ENCODE measurements around the gene ZMPSTE24.
A peak's percentile ranks its signal among the peaks of the same experiment; 100 is the strongest.

ZMPSTE24 gene

DNA sequence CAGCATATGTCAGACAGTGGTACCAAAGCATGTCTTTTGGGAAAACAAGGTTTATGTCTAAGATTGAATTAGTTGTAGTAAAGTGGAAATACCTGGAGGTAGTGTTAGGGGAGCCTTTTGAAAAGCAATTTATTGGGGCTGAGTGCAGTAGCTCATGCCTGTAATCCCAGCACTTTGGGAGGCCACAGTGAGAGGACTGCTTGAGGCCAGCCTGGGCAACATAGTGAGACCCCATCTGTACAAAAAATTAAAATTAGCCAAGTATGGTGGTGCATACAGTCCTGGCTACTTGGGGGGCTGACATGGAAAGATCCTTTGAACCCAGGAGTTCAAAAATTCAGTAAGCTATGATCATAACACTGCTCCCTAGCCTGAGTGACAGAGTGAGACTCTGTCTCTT, 7.3 kb downstream of the ZMPSTE24 start:
- no peak for DNase-seq

DNA sequence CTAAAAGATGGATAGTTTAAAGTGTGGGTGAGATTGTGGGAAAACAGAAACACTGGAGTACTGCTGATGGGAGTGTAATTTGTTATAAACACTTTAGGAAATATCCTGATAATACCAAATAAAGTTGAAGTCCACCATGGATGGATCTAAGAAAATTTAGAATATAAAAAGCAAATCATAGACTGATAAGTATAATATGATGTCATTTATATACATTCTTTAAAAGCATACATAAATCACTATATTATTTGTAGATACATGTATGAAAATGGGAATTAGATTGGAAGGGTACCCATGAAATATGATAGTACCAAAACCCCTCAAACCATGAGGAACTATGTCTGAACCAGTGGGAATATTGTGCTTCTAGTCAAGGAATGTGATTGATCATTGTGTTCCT, 7.9 kb downstream of the ZMPSTE24 start:
- DNase-seq, result no peak

DNA sequence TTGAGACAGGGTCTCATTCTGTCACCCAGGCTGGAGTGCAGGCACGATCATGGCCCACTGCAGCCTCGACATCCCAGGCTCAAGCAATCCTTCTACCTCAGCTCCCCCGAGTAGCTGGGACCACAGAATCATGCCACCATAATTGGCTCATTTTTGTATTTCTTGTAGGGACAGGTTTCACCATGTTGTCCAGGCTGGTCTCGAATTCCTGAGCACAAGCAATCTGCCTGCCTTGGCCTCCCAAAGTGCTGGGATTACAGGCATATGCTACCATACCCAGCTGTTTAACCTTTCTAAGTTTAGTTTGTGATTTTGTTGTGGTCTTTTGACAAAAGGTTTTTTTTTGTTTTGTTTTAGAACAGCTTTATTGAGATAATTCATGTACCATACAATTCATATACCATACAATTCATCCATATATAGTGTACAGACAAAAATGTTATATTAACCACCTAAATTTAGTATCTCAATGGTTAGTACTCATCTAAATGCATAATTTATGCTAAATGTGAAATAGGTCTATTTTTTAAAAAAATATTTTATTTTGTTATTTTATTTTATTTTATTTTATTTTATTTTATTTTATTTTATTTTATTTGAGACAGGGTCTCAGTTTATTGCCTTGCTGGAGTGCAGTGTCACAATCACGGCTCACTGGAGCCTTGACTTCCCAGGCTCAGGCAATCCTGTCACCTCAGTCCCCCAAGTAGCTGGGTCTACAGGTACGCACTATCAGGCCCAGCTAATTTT, 8.9 kb downstream of the ZMPSTE24 start:
- no peak for DNase-seq

DNA sequence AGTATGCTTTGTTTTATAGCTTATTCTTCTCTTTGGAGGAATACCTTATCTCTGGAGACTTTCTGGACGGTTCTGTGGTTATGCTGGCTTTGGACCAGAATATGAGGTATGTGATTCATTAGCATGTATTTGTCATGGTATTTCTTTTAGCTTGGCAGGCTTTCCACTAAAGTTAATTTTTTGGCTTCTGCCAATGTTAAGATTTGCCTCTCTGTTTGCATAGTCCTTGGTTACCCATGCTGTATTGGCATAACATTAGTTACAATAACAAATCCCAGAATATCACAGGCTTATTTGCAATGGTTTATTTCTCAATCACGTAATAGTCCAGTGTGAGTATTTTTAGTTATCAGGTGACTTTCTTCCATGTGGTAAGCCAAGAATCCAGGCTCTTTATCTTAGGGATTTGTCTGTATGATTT, 9.7 kb downstream of the ZMPSTE24 start:
- DNase-seq, result peak; percentile 13

DNA sequence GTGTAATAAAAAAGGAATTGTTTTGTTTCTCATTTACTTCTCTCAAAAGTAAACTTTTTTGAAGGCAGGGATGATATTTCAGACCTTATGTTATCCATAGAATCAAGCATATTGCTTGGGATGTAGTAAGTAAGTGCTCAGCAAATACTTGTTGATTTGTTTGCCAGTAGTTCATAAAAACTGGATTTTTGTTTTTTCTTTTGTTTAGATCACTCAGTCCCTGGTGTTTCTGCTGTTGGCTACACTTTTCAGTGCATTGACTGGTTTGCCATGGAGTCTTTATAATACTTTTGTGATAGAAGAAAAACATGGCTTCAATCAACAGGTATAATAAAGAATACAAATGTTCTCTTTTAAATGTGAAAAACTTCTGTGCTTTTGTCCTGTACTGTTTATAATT, 10.2 kb downstream of the ZMPSTE24 start:
- no peak for DNase-seq

DNA sequence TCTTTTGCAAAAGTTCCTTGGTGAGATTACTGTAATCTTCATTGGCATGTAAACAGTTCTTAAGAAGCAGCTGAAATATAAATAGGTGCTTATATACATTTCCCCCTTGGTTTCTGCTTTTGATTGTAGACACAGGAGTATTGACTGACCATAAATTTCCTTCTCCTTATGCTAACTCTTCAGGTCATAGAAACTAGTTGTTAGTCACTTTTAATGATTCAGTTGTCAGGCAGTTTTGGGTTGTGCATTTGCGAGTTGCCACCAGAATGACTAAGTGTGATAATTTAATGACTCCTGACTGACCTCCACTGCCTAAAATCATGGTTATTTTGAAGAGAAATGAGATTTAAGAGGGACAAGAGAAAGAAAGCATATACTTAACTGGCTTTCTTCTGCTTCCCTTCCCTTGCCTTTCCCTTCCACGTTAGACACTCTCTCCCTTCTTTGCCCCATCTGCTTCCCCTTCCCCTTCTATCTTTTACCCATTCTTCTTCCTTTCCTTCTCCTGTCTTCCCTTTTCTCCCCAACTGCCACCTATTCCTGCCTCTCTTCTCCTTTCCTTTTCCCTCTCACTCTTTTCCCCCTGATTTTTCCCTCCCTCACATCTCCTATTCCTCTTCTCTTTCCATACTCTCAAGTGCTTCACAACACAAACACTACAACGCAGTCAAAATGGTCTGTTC, 12.3 kb downstream of the ZMPSTE24 start:
- DNase-seq, result no peak

DNA sequence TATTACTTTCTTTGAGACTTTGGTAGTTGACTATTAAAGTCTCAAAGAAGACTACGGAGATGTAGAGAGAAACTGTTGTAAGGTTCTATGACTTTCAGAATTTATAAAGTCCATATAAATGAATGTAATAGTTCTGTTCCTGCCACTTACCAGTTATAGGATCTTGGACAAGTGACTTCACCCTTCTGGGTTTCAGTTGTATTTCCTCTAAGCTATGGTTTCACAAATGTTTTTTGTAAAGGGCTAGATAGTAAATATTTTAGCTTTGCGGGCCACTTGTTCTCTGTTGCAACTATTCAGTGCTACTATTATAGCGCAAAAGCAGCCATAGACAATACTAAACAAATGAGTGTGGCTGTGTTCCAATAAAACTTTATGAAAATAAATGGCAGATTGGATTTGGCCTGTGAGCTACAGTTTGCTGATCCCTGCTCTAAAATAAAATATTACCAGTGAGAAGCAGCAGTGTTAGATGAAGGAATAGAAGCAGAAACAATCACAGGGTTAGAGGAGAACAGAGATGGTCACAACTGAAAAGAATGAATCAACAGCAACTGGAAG, 14.7 kb downstream of the ZMPSTE24 start:
- DNase-seq, result no peak

DNA sequence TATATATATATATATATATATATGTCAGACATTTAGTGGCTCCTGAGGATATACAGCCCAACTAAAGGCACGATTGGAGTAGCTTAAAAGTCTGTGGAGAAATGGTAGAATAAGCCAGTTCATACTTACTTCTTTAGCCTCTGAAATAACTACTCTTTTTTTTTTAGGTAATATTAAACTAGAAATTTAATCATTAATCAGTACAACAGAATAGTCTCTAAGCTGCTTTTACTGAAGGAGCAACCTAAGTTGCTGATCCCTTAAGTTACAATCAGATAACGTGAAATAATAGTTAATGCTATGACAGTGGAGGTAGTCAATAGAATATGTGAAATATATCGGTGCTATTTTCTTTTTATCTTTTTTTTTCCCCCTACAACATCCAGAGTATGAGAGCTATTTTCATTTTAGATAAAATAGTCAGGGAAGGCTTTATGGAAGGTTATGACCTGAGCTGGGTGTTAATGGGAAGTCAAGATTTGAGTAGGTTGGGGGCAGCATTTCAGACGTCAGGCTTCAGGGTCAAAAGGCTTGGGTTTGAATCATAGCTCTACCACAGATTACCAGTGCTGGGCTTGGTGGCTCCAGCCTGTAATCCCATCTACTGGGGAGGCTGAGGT, 15.6 kb downstream of the ZMPSTE24 start:
- DNase-seq, result no peak

DNA sequence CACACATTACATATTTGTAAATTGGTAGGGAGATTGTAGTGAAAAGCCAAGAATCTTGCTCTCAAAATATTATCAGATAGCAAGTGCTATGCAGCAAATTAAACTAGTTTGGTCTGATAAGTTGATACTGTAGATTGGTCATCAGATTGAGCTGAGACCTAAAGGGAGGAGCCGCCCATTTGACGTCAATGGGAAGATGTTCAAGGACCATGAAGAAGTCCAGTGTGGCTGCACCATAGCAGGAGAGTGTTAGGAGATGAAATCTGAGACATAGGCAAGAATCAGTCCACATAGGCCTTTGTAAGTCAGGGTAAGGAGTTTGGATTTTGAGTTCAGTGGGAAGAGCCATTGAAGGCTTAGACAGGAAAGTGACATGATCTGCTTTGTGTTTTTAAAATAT, 16.3 kb downstream of the ZMPSTE24 start:
- no peak for DNase-seq

DNA sequence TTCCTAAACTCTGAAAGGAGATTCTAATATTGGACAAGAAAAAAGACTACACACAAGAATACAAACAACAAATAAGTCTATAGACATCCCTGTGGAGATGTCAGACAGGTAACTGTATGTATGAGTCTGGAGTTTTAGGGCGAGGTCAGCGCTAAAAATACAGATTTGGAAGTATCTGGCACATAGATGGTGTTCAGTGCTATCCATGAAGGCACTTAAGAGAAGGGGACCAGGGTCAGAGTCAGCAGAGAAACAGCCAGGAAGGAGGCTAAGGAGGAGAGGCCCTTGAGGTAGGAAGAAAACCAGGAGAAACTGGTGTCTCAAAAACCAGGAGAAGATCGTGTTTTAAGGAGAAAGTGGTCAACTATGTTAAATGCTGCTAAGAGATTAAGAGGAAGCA, 18.1 kb downstream of the ZMPSTE24 start:
- no peak for DNase-seq

DNA sequence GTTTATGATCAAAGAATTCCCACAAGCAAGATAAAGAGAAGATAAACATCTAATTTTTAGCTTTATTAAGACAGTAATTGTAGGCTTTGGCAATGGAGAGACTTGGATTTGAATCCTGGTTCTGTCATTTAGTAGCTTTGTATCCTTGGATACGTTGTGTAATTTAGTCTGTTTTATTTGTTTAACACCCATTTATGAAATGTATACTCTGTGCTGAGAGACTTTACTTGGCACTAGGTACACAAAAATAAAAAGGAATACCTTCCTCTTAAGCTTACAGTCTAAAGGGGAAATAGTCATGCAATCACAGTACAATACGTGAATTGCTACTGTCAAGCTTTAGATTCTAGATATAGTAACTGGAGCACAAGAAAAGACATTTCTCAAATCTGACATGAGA, 23.8 kb downstream of the ZMPSTE24 start:
- DNase-seq, result no peak

DNA sequence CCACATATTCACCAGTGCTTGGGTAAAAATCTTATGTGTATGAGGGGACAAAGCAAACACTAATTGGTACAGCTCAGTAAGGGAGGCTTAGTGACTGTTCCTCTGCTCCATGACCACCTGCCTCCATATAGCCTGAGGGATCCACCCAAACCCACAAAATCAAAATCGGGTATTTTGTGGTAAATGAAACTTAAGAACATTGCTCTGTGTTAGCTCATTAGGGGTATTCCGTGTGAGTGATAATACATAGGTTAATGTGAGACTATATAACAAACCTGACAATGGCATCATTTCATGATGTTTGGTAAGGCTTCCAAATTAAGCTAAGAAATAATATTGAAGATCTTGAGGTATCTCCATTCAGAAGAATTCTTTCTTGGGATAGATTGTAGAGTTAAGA, 33.3 kb downstream of the ZMPSTE24 start:
- no peak for DNase-seq

DNA sequence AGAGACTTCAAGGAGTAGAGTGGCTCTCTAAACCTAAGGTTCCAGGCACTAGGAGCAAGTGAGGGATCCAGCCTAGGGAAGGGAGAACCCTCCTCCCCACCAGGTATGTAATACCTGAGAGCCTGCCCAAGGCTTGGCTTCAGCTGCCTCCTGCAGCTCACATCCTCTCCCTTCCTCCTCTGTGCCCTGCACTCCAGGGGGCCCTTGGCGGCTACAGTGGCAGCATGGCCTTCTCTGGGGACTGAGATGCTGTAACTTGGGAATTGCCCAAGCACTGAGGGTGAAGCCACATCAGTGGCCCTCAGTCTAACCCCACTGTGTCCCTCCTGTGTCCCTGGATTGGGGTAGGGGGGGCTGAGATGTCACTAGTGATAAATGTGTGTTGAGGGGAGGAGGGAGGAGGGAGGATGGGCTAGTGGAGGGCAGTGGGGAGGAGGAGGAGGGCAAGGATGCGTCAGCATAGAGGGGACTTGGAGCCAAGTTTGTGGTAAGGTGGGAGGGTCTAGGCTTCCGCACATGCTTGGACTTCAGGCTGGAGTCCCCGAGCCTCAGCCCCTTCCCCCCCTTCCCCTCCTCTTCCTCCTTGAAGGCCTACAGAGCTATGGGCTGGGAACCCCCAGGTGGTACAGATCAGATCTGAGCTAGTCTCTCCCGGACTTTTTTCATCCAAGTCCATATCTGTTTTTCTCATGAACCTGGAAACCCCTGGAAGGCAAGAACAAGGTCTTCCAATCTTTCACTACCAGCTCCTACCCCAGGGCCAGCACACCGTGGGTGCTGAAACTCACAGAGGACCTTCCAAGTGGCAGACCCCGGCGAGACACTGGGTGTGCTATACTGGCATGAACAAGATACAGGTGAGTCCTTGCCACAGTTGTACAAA, 41.6 kb downstream of the ZMPSTE24 start:
- DNase-seq, result no peak

DNA sequence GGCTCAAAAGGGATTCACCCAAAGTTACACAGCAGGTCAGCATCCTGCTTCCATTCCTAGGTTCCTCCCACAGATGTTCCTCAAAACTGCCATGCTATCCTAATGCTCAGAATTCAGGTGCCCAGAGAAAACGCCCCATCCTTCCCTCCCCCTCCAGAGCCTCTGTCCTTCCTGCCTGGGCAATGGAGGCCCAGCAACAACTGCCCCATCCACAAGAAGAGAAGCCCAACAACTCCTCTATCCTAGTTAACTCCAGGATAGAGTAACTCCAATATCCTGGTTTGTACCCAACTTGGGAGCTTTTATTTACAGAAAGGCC, 42.2 kb downstream of the ZMPSTE24 start:
- DNase-seq, result no peak

DNA sequence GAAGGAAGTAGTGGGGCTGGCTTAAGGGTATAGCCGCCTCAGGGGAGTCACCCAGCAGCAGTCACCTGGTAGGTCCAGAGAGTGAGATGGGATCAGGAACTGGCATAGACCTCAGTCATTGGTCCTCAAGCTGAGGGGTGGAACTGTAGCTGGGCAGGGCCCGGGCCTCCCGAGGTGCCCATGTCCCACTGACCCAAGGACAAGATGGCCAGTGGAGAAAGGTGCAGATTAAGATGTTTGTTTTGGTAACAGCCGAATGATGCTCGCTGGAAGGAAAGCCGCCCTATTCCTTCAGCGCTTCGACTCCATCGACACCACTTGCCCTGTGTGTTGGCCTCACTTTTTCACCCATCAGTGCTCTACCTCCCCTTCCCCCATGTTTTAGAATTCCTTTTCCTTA, 42.6 kb downstream of the ZMPSTE24 start:
- no peak for DNase-seq

DNA sequence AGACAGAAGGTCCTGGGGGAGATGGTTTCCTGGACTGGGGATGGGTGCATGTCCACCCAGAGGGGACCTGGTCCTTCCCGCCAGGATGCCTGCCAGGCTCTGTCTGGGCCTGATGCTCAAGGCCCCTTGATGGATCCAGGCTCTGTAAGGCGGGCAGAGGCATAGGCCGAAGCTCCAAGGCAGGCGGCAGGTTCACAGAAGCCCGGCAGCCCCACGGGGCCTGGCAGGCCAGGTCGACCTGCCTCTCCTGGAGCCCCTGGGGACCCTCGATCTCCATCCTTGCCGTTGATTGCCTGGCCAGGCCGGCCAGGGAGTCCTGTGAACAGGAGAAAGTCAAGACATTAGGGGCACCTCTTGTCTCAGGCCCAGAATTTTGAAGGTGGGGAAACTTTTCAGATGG, 43.0 kb downstream of the ZMPSTE24 start:
- no peak for DNase-seq

DNA sequence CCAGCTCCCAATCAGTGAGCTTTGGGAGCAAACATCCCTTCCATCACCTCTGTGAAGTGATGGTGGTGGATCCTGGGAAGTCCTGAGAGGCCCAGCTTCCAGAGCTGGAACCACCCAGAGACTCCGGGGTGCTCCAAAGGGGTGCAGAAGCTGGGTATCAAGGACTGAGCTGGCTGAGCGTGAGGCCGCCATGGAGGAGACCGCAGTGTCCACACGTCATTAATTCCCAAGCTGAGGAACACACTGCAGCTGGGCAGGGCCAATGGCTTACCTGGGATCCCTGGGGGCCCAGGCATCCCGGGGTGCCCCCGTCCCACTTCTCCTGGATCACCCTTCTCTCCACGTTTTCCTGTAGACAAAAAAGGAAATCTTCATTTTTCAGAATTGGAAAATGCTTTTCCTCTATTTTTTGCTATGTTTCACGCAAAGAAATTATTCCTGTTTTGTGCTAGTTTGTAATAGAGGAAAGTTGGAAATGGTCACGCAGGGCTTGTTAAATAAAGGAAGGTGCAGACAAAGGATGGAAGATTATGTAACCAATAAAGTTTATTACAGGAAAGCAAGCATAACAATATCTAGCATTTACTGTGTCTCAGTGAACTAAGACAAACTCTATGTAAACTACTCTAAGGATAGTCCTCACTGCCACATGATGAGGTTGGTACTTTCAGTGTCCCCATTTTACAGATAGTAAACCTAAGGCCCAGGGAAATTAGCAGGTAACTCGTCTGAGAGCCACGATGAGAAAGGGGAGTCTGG, 43.7 kb downstream of the ZMPSTE24 start:
- no peak for DNase-seq

DNA sequence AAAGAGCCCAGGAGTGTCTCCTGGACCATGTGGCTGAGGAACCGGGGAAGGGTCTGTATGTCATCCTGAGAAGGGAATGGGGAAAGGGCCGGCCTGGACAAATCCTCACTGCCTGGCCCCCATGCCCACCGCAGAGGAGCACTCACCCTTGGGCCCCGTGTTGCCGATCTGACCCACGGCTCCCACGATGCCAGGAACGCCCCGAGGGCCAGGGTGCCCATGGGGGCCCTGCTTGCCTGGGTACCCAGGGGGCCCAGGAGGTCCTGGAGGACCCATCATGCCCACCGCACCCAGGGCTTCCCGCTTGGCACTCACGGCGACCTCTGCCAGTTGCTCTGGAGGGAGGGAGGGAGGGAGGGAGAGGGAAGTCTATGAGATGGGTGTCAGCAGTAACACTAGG, 44.4 kb downstream of the ZMPSTE24 start:
- no peak for DNase-seq

DNA sequence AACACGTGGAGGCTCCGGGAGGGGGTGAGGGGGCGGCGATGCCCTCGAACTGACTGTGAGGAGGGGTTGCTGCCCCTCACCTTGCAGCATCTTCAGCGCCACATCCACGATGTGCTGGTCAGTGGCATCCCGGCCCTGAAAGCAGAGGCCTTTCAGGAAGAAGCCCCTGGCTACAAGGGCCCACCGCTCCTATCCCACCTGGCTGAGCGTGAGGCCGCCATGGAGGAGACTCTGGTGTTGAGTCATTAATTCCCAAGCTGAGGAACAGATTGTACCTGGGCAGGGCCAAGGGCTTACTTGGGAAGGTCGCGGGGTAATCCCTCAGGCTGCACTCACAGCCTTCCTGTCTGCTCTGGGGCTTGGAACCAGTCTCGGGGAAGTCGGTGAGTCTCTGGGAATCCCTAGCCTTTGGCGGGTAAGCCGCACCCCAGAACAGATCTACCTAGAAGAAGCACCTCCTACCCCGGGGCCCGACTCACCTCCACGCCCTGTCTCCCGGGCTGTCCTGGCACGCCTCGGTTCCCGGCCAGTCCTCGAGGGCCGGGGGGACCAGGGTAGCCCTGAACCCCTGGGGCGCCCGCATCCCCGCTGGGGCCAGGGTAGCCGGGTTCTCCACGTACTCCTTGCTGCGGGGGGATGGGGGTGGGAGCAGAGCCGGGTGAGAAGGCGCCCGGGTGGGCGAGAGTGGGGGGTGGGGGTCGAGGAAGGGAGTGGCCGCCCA, 45.2 kb downstream of the ZMPSTE24 start:
- DNase-seq, result no peak

DNA sequence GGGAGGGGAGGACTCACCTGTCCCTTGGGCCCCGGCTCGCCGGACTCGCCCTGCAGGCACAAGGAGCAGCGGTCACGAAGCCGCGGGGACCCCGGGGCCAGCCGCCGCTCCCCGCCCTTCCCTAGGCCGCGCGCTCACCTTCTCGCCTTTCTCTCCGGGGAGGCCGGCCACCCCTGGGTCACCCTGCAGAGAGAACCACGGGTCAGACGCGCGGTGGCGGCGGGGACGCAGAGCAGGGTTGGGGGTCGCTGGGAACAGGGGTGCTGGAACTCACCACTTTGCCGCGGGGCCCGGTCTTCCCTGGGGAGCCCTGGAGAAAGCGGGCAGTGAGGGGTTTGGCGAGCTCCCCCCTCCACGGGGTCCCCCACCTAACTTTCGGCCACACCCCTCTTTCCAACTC, 45.8 kb downstream of the ZMPSTE24 start:
- DNase-seq, result no peak

DNA sequence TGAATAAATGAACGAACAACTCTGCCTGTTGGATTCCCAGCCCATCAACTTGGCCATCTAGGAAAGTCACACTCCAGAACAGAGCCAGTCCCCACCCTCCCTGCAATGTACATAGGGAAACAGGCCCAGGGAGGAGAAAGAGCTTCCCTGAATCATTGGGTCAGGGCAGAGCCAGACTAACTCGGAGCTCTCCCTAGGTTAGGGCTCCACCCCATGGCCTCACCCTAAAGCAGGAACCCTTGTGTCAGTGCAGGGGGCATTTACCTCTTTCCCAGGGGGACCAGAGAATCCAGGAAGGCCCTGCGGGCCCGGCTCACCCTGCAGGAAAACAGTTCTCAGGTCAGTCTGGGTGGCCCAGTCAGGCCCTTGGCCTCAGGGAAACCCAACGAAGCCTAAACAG, 47.4 kb downstream of the ZMPSTE24 start:
- DNase-seq, result no peak

DNA sequence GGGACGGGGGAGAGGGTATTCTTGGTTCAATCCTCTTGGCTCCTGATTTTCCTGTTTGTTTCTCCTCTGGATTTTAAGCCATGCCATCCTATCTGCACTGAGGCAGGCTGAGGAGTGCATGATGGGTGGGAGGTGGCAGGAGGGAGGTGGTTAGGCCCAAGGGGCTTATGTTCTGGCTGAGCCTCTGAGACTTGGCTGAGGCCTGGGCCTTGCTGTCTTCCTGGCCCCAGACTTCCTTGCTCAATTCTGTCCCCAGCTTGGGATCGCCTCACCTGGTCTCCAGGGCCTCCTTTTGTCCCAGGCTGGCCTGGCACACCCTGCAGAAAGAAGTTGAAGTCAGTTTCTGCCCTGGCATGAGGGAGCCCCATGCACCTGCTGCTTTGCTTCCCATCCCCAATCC, 47.8 kb downstream of the ZMPSTE24 start:
- no peak for DNase-seq

Data from NCI-H446 treated with DMSO at 0.1 percent for 48 hours (cell line).